Mammary epithelial cell (primary cell): ENCODE data around the gene CNTFR.

Source experiments
- CTCF ChIP-seq, 2 donors: IDR thresholded peaks in 1 of 2; conservative IDR thresholded peaks in 1 of 2; 2 replicates each; pipeline ENCODE4 v1.5.1; 2011 to 2012; ENCODE audit warnings: inconsistent platforms in 2 of 2, low read length in 2 of 2, mild to moderate bottlenecking in 2 of 2, control low read depth in 1 of 2, low read depth in 1 of 2; ENCODE audit not compliant: insufficient read depth in 1 of 2; ENCODE audit errors: extremely low read depth in 1 of 2
- EZH2 ChIP-seq: IDR thresholded peaks from 2 replicates; pipeline ENCODE4 v1.6.1; 2012; ENCODE audit warnings: low read length, inconsistent platforms, borderline replicate concordance

- TF ChIP-seq CTCF (conservative IDR thresholded peaks at IDR 0.05 in 1 of 2, IDR thresholded peaks at IDR 0.05 in 1 of 2; ENCODE audit: extremely low read depth in 1 of 2, insufficient read depth in 1 of 2, low read depth in 1 of 2, low read length in 2 of 2) (no peak), EZH2 (no peak)
Observed at GRCh38 chr9:34600908-34601307, 11.4 kb upstream of the CNTFR start.
